Measurements from ENCODE around the gene UBL7.

Gene UBL7

DNA sequence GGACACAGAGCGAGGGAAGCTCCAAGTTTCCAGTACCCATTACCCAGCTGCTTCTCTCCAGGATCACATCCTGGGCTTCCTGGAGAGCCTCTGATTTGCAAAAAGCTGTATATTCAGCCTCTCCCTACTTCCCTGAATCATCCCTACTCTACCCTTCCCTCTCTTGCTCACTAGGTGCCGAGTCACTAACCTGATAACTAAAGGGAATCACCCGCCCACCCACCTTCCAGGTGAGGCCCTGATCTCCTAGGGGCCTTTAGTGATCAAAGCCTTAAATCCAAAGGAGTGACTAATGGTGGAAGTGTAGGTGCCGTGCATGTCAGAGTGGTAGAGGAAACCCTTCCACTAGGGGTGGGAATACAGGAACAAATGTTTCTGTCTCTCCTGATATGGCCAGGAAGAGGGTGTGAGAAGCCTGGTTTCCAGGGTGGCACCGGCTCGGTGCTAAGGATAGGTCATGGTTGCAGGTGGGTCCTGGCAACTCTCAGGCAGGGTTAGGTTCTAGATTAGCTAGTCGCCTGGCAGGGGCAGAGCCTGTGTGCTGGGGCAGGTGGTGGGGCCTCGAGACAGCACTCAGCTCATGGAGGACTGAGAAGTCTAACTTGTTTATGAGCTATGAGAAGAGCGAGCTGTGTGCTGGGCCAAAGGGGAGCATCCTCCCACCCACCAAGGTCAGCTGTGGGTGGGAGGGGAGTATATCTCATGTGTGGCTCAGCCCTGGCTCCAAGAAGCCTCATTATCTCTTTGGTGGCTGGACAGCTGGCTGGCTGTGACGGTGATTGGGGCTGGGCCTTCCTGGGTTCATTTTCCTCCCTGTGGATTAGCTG, 37.3 kb downstream of the UBL7 start:
- DNase-seq (ENCODE audit: low read depth in 1 of 2, low spot score in 1 of 2) = no peak

DNA sequence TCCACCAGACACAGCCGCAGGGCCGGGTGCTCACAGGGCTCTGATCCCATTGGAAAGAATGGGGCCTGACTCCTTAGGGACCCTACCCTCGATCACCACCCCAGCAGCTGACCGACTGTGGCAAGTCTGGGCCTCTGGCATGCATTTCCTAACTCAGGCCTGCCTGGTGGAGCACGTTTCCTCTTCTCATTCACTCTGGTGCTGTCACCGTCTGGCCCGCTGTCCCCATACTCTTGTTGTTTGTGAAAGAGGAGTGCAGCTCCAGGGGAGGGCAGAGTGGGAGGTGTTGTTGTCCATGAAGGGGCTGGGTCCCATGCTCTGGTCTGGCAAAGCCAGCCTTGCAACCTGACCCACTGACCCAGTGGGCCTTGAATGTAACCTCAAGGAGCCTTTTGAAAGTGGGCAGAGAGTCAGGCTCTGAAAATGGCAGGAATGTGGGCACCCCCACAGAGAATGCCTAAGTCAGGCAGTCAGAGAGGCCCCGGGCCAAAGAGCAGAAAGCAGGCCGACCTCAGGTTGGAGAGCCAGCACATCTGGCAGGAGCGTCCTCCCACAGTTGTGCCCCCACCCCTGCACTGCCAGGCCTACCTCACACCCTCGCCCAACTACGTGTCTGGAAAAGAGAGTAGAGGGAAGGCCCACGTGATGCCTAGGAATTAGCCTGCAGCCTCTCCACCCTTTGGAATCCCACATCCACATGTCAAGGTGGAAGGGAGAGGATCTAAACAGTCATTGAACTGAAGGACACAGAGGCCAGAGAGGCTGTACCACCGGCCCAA, 38.1 kb downstream of the UBL7 start:
- DNase-seq (ENCODE audit: low read depth in 1 of 2, low spot score in 1 of 2) = no peak

DNA sequence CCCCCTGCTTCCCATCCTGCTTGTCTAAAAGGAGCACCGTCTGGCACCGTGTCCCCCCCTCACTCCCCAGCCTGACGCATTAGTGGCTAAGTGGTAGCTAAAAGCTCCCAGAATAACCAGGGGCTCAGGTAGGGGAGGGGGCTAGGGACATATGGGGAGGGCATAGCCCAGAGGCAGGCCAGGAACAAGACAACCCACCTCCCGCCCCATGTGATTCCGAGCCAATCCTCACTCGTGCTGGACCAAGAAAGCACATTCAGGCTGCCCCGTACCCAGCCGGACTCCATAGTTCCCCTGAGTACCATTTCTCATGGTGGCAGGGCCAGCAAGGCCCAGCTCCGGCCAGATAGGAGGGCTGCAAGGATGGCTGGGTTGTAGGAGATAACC, 38.7 kb downstream of the UBL7 start:
- DNase-seq (ENCODE audit: low read depth in 1 of 2, low spot score in 1 of 2) = no peak

DNA sequence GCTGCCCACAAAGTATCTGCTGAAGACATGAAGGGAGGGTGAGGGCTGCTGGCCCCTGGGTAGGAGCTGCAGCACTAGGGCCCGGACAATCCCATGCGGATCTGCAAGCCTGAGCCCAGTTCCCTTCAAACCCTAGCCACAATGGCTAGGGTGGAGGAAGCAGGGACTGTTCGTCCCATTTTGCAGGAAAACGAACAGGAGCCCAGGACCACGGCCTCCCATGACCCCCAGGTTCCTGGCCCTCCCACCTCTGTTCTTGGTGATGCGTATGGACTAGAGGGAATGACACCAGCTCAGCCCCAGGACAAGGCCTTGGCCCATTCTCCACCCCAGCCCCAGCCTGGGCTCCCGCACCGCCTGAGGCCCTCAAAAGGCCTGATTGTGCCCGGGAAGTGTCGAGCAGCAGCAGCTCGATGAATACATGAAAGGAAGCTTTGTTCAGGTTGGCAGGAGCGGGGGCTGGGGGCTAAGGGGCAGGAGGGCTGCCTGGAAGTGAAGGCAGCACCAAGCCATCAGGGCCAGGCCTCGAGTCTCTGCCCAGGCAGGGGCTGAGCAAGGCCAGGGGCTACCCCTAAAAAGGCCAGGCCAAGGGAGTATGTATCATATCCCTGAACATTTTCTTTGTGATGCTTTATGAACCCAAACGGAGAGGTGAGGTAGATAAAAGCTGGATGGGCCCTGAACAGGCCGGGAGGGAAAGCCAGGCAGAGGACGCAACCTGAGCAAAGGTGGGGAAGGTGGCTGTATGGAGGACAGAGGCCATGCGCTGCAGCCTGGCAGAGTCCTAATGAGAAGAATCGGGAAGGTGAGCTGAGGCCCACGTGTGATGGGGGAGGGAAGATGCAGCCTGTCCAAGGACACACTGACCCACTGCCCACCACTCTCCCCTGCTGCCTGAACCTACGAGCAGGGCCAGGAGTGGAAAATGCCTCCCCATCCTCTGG, 39.4 kb downstream of the UBL7 start:
- no peak for DNase-seq (ENCODE audit: low read depth in 1 of 2, low spot score in 1 of 2)

DNA sequence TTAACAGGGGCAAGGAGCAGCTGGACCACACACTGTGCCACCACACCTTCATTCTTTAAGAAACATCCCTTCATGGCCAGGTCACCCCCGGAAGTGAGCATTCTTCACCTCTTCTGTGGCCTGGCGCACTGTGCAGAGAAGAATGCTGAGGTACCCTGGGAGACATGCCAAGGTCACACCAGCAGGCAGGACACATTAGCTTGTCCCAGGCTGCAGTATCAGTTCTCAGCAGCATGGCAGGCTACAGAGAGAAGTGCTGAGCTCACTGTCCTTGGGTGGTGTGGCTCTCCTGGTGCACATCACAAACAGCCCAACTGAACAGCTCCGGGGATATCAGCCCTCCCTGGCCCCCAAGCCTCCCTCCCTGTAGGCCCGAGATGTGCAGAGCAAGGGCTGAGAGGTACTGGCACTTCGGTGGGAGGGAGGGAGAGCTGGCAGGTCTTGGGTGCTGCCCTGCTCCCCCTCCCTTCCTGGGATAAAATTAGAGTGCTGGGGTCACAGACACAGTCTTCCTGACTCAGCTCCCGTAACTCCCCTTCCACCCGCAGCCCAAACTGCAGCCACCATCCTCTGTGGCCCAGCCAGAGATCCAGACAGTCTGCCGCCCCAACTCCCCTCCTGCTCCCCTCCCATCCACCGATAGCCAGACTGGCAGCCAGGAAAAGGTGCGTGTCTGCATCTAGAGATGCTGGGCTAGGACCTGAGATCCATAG, 40.6 kb downstream of the UBL7 start:
- DNase-seq (ENCODE audit: low read depth in 1 of 2, low spot score in 1 of 2) = no peak

DNA sequence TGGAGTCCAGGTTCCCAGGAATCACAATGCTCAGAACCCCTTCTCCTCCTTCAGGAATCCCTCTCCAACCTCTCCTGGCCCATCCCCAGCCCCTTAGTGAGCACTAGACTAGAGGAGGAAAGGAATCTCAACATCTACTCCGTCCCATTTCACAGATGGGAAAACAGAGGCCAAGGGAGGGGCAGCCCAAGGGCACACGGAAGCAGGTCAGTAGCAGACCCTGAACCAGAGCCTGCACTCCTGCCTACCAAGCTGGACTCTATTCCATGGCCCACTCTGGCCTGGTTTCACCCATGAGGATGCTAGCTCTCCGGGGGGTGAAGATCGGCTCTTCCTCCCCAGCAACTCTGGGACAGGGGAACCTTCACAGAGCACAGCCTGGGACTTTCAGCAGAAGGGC, 41.5 kb downstream of the UBL7 start:
- no peak for DNase-seq (ENCODE audit: low read depth in 1 of 2, low spot score in 1 of 2)

DNA sequence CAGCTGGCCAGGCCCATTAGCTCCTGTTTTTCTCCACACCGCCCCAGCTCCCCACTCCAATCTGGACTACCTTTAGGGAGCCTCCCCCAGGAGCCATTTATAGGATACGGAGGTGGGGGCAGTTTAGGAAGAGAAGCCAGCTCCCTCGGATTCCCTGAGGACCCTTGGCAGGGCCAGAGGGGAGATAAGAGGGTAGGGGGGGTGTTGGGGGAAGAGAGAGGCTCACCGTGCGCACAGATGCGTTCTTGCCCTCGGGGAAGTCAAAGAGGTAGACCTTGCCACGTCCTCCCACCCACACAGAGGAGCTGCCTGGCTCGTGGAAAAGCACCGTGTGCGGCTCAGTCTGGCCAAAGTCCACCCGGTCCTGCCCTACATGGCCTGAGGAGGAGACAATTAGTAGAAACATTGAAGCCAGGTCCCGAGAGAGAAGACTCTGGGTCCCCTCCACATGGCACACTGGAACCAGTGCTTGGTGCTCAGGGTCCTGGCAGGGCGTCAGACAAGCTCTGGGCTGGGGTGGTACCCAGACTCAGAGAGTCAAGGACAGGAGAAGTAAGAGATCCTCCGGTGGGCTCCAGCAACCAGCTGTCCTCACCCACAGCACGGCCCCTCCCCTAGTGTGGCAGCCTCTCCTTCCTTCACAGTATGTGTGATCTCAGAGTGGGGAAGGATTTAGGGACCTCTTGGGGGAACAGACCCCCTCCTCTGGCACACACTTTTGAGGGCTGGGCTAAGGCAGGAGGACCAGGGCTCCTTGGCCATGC, 42.2 kb downstream of the UBL7 start:
- no peak for DNase-seq (ENCODE audit: low read depth in 1 of 2, low spot score in 1 of 2)

DNA sequence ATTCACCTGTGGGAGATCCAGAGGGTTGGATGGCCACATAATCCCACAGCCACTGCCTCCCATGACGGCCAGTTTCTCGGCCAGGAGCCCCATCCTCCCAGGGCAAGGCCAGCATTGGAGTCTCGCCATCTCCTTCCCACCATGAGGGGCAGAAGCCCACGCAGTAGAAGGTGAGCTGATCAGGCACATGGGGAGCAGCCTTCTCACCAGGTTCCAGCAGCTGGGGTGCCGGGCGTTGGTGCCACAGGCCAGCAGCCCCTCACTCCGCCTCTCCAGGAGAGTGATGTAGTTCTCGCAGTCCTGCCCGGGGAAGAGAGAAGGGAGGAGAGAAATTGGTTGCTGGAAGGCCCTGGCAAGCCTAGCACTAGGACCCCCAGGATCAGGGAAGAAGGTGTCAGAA, 43.3 kb downstream of the UBL7 start:
- no peak for DNase-seq (ENCODE audit: low read depth in 1 of 2, low spot score in 1 of 2)

DNA sequence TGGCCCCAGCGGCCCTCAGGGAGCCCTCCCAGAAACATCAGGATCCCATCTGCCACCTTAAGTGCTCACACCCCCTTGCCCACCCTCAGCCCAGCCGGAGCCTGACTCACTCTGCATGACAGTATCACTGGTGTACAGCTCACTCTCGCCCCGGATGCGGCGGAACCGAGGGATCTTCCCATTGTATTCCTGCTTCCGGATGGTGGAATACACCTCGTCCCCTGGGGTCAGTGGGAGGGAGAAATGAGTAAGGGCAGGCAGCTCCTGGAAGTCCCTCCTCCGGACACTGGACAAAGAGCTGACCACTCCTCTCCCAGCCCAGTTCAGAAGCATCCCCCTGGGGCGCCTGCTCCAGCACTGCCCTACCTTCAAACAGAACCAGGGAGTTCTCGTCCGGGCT, 43.7 kb downstream of the UBL7 start:
- DNase-seq (ENCODE audit: low read depth in 1 of 2, low spot score in 1 of 2) = no peak

DNA sequence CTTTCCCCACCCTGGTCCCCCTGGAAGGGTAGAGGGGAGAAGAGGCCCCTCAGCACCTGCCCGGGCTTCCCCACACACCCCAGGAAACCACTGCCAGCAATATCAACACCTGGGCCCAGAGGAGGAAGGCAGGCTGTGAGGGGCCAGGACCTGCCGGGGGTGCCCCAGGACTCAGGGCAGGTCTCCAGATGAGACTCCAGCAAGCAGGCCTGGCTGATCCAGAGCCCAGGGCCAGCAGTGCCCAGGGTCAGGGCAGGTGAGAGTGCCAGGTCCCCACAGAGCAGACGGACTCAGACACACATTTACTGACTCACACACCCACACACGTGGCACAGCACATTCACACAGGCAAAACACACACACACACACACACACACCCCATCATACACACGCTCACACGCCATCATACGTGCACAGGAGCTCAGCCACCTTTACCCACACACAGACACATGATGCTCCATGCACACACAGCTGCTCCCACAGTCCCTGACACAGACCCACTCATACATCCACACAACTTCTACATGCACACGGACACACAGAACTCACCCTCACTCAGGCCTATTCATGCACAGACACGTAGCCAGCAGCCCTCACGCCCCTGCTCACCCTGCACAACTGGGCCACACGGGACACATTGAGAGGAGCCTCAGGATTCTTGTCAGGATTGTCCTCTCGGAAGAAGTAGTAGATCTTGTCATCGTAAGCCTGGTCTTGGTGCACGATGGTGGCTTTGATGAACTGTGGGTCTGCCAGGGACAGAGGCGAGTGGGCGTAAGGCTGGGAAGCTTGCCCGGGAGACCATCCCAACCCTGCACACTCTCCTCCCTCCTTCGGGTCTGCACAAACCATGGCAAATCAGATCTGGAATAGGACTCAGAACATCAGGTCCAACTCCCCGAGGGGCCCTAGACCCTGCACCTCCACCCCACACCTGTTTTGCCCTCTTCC, 44.7 kb downstream of the UBL7 start:
- no peak for DNase-seq (ENCODE audit: low read depth in 1 of 2, low spot score in 1 of 2)

DNA sequence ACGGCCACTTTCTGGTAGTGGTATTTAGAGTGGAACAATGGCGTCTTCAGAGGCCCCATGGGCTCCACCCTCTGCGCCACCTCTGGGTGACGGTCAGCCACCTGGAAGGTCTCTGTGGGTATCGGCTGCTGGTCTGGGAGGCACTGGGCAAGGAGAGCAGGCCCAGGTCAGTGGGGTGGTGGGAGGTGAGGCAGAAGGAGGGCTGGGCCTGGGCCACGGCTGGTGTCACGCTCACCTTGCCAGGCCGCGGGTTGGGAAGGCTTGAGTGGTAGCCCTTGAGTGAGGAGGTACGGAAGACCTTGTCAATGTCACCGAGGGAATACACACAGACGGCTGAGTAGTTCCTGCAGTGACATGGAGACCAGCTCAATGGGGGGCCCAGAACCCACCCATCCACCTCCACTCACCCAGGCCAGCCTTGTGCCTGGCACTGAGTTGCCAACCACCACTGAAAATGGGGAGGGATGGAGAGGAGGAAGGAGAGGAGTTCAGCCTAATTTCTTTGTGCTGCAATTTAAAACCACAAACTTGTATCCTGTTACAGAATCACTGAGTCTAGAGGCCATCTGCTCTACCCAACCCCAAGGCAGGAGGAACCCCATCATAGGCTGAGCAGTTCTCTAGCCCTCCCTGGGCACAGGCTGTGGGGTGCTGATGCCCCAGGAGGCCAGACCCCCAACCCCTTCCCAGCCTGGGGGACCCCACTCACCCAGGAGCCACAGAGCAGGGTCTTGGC, 46.2 kb downstream of the UBL7 start:
- no peak for DNase-seq (ENCODE audit: low read depth in 1 of 2, low spot score in 1 of 2)

DNA sequence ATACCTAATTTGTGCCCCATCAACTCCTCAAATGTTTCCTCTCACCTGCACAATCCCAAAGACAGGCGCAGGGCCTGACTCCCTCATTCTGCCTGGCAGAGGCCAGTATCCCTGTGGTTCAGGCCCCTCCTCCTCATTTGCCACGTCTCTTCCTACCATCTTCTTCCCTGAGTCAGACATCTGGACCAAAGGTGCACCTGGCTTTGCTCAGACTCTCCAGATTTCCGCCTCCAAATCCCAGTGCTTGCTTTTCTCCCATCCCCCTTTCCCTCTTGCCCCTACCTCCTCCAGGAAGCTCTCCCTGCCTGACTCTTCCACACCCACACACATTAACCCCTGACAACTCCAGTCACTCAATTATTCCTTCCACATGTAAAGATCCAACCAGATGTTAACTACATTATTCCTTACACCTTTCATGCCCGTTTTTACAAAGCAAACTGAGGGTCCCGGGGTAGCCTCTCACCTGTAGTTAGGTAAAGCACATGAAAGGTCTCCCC, 46.8 kb downstream of the UBL7 start:
- DNase-seq (ENCODE audit: low read depth in 1 of 2, low spot score in 1 of 2) = no peak

DNA sequence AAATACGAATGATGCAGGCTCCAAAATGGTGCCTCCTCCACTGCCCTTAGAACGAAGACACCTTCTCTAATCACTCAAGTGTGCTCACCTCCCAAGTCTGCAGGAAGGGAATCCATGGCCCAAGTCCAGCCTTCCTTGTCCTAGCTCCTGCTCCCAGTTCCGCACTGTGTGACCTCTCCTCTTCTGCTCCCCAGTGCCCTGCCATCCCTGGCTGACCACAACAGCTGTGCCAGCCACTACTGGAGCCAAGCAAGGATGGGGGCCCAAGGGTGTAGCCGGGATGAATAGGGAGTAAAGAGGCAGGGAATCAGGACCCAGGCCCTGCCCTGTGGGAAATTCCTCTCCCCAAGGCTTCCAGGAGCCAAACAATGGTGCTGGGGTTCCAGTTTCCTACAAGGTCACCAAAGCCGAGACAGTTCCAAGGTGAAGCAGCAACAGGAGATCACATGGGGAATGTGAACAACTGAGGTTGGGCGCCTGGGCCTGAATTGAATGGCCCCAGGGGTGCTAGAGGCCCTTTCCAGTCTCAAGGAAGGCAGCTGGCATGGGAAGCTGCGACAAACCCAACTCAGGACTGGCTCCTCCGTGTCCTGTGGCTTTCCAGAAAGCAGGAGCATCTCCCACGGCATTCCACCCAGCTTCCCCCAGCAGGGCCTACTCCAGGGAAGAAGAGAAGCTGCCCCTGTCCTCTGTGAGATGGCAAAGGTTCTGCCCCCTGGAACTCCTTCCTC, 47.4 kb downstream of the UBL7 start:
- DNase-seq (ENCODE audit: low read depth in 1 of 2, low spot score in 1 of 2) = no peak

DNA sequence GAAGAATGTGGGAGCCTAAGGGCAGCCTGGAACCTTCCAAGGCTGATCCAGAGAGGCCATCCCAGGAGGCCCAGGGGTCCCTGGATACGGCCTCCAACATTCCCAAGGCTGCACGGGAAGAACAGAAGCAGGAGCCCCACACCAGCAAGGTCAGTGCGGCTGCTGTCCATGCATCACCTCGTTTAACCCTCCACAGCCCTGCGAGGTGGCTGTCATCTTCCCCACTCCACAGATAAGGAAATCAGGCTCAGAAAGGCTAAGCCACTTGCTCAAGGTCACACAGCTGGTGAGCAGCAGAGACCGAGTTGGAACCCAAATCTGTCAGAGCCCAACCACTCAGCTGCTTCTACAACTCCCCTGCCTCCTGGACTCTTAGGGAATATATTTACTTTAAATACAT, 48.8 kb downstream of the UBL7 start:
- DNase-seq (ENCODE audit: low read depth in 1 of 2, low spot score in 1 of 2) = no peak

DNA sequence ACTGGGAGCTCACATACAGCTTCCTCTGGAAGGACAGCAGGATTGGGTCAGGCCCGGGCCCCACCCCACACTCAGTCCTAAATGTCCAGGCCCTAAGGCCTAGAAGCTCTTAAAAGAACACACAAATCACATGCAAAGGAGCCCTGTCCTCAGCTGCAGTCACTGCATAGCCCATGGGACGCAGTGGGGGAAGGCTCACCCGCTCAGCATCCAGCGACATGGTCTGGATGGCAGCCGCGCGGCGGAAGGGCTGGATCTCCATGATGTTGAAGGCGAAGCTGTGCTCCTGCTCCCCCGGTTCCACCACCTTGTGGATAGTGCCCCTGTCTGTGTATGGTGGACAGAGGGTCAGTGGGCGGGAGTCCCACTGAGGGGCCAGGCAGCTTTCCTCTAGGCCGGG, 49.3 kb downstream of the UBL7 start:
- DNase-seq (ENCODE audit: low read depth in 1 of 2, low spot score in 1 of 2) = no peak

DNA sequence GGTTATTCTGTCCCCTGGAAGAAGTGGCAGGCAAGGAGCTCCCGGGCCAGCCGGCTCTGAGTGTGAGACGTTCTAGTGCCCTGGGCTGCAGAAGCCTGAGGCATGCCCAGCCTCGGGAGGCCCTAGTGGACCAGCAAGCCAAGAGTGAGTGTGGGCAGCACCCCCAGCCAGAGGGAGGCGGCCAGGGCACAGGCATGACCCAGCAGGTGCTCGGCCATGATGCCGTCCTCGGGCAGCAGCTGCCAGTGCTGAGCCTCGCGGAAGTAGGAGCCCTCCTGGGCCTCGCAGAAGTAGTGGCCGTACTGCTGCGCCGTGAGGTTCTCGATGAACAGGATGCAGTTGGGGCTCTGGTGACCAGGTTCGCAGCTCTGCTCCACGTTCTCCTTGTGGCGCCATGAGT, 50.5 kb downstream of the UBL7 start:
- no peak for DNase-seq (ENCODE audit: low read depth in 1 of 2, low spot score in 1 of 2)

DNA sequence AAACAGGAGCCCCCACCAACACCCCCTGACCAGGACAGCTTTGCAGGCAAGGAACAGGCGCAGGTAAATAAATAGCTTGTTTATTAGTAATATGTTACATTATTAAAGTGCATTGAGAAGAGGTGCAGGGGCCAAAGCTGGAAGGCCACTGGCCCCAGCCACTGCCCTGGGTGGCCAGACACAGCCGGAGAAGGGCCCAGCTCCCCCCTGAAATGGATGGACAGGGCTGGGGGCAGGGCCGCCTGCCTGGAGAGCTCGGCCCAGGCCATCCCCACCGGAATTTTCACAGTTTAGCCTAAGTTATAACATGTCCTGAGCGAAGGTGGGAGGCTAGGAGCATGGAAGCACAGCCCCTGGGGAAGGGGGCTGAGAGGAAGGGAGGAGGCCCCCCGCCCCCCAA, 51.7 kb downstream of the UBL7 start:
- DNase-seq (ENCODE audit: low read depth in 1 of 2, low spot score in 1 of 2) = no peak

DNA sequence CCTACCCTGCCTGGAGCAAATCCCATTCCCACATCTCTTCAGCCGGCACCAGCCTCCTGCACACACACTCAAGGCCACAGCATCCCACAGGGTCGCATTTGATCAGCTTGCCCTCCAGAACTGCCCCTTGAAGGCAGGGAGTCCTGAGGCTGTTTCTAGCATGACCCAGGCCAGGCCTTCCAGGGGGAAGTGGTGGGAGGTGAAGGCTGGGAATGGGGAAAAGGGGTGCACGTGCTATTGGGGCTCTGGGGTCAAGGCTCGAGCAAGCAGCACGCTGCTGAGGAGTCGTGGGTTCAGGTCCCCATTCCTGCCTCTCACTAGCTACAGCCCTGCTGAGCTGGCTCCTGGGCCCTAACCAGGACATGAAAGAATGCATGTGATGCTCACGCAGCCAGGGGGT, 52.1 kb downstream of the UBL7 start:
- DNase-seq (ENCODE audit: low read depth in 1 of 2, low spot score in 1 of 2) = no peak

All from stimulated activated CD4-positive, alpha-beta T cell treated with anti-CD3 and anti-CD28 coated beads, Interleukin-15, amount 100 ng/mL, for 1 hour (primary cell).